ENCODE data around the gene LEFTY1. TPM values are rescaled to one million over a fixed set of nuclear protein-coding genes. Genes with fewer than 3 reads are reported as not detected.

LEFTY1 gene
- total and polyA plus RNA-seq, 2 of the 4 experiments (the other 2 are of a cell fraction): not detected

DNA sequence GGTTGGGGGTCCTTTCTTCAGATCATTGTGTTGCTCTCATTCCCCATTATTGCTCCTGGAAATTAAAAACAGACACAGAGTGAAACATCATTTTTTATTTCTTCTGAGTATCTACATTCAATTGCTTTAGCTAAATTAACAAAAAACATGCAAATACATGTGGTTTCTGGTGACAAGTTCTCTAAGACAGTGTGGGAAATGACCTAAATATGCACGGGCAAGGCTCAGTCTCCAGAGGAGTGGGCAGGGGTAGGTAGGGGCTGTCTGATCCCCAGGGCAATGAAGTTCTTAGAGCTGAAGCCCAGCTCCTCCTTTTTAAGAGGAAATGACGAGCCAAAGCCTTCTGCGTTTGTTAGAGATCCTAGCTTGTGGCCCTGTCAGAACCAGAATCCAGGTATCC lies 47.6 kb upstream of the LEFTY1 start:
- DNase-seq: no peak
- BruUV-seq (replicated peaks): no TSS peak
- H3K9me1 ChIP-seq (ENCODE audit: insufficient read depth, low read length): no peaks in the 10 kb centered on the region; the same call in 1 of the 2 replicates
- H3K9ac ChIP-seq (ENCODE audit: low read depth, low read length): no peak overlapping the region
- H3K4me1 ChIP-seq (ENCODE audit: control insufficient read depth, insufficient read depth, low read length): no peaks in the 10 kb centered on the region
- H3K27ac ChIP-seq (ENCODE audit: insufficient read depth, low read length): no peak overlapping the region
- H3K4me3 ChIP-seq (ENCODE audit: insufficient read depth, low read depth, low read length): no peak overlapping the region
- no peak overlapping the region for H3K18ac ChIP-seq (ENCODE audit: low read depth, low read length)
- H3K36me3 ChIP-seq (ENCODE audit: control insufficient read depth, insufficient read depth, low read length): no peaks in the 10 kb centered on the region
- no peak for TF ChIP-seq MXI1 (IDR thresholded peaks at IDR 0.05; ENCODE audit: borderline replicate concordance, low read depth, low read length)
- no peak for TF ChIP-seq MAFK (IDR thresholded peaks at IDR 0.05; ENCODE audit: low read depth, low read length)
- no peak for TF ChIP-seq SMC3 (IDR thresholded peaks at IDR 0.05; ENCODE audit: low read depth, low read length)
- TF ChIP-seq, protein P1, sequence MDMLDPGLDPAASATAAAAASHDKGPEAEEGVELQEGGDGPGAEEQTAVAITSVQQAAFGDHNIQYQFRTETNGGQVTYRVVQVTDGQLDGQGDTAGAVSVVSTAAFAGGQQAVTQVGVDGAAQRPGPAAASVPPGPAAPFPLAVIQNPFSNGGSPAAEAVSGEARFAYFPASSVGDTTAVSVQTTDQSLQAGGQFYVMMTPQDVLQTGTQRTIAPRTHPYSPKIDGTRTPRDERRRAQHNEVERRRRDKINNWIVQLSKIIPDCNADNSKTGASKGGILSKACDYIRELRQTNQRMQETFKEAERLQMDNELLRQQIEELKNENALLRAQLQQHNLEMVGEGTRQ (IDR thresholded peaks at IDR 0.05; ENCODE audit: low read depth, low read length): no peak
- TF ChIP-seq FOS (IDR thresholded peaks at IDR 0.05; ENCODE audit: low read depth, low read length): no peak
- TF ChIP-seq MAZ (IDR thresholded peaks at IDR 0.05; ENCODE audit: borderline replicate concordance, low read depth, low read length): no peak
- TF ChIP-seq POLR2A (IDR thresholded peaks at IDR 0.05; ENCODE audit: low read depth, low read length): no peak
- TF ChIP-seq NFE2L2 (IDR thresholded peaks at IDR 0.05; ENCODE audit: low read depth, low read length): no peak
- TF ChIP-seq RAD21 (IDR thresholded peaks at IDR 0.05; ENCODE audit: low read length): no peak
- TF ChIP-seq, protein P2, sequence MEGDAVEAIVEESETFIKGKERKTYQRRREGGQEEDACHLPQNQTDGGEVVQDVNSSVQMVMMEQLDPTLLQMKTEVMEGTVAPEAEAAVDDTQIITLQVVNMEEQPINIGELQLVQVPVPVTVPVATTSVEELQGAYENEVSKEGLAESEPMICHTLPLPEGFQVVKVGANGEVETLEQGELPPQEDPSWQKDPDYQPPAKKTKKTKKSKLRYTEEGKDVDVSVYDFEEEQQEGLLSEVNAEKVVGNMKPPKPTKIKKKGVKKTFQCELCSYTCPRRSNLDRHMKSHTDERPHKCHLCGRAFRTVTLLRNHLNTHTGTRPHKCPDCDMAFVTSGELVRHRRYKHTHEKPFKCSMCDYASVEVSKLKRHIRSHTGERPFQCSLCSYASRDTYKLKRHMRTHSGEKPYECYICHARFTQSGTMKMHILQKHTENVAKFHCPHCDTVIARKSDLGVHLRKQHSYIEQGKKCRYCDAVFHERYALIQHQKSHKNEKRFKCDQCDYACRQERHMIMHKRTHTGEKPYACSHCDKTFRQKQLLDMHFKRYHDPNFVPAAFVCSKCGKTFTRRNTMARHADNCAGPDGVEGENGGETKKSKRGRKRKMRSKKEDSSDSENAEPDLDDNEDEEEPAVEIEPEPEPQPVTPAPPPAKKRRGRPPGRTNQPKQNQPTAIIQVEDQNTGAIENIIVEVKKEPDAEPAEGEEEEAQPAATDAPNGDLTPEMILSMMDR (conservative IDR thresholded peaks at IDR 0.05; ENCODE audit: low read depth, low read length): no peak
- no peak for TF ChIP-seq RCOR1 (IDR thresholded peaks at IDR 0.05; ENCODE audit: insufficient replicate concordance, low read length)
- TF ChIP-seq, protein P3, sequence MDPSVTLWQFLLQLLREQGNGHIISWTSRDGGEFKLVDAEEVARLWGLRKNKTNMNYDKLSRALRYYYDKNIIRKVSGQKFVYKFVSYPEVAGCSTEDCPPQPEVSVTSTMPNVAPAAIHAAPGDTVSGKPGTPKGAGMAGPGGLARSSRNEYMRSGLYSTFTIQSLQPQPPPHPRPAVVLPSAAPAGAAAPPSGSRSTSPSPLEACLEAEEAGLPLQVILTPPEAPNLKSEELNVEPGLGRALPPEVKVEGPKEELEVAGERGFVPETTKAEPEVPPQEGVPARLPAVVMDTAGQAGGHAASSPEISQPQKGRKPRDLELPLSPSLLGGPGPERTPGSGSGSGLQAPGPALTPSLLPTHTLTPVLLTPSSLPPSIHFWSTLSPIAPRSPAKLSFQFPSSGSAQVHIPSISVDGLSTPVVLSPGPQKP (IDR thresholded peaks at IDR 0.05; ENCODE audit: borderline replicate concordance, low read depth, low read length): no peak
- no peak for TF ChIP-seq CEBPB (IDR thresholded peaks at IDR 0.05; ENCODE audit: low read depth, low read length)
- TF ChIP-seq RFX5 (IDR thresholded peaks at IDR 0.05; ENCODE audit: low read depth, low read length): no peak
- H2BK120ac ChIP-seq (ENCODE audit: low read depth, low read length): no peak overlapping the region
- no peak overlapping the region for H2BK5ac ChIP-seq (ENCODE audit: low read depth, low read length, poor library complexity, severe bottlenecking)
- in situ Hi-C loops (cut with MboI; ENCODE audit: low sequenced_read_pairs): no loop called here
- POLR2A ChIA-PET (ENCODE audit: unreplicated experiment): no interaction called here
- no peak for ATAC-seq (ENCODE audit: low read depth)
- no peaks in the 10 kb centered on the region for H3K79me1 ChIP-seq (ENCODE audit: low read depth in 1 of 2, low read length in 2 of 2)
- intact Hi-C loops (cut with micrococcal nuclease): no loop called here
- no peak overlapping the region for H2BK20ac ChIP-seq (ENCODE audit: low read depth, low read length)
- H2AK5ac ChIP-seq (ENCODE audit: low read depth, low read length): no peak overlapping the region
- dilution Hi-C loops (cut with HindIII; ENCODE audit: low sequenced_read_pairs, unreplicated experiment): no loop called here
- H4K5ac ChIP-seq (ENCODE audit: low read depth, low read length): no peak overlapping the region
- H3K23ac ChIP-seq (ENCODE audit: low read depth, low read length): no peak overlapping the region
- H2AK9ac ChIP-seq (replicated peaks; ENCODE audit: low read depth, low read length, poor library complexity): no peak overlapping the region
- H3K27me3 ChIP-seq (ENCODE audit: control insufficient read depth, insufficient read depth, low read length): no peaks in the 10 kb centered on the region; the same call in 1 of the 2 replicates
- no peak overlapping the region for H3K4ac ChIP-seq (ENCODE audit: low read depth, low read length)
- H3K9me3 ChIP-seq (ENCODE audit: control insufficient read depth, insufficient read depth, low read length): no peaks in the 10 kb centered on the region
- H4K8ac ChIP-seq (ENCODE audit: low read depth in 2 of 2, low read length in 2 of 2): no peak overlapping the region
- no peak overlapping the region for H4K91ac ChIP-seq (ENCODE audit: insufficient read depth, low read depth, low read length)
- no peak overlapping the region for H3K56ac ChIP-seq (ENCODE audit: extremely low read depth, insufficient read depth, low read length)
- CTCF ChIA-PET: no interaction called here
- H4K20me1 ChIP-seq (ENCODE audit: insufficient read depth, low read length): no peaks in the 10 kb centered on the region
- H2AFZ ChIP-seq (replicated peaks; ENCODE audit: low read length, poor library complexity): no peak overlapping the region
- H3K4me2 ChIP-seq (ENCODE audit: low read depth, low read length): no peak overlapping the region
- H3K14ac ChIP-seq (replicated peaks; ENCODE audit: low read depth, low read length): no peak overlapping the region
- H2BK15ac ChIP-seq (ENCODE audit: low read depth, low read length): no peak overlapping the region
- 92% methylated on average over 2 of the region's 3 CpGs; no CpG with 5 or more reads in 1 of the 2 experiments for WGBS, 2 experiments (ENCODE audit: extremely low coverage in 2 of 2, insufficient read length in 1 of 2)
